HL-60 (cell line): Measurements from ENCODE around the gene ARL6IP6.

ENCODE experiments used
- DNase-seq, 2 experiments: peaks; one replicate each; pipeline ENCODE4 v3.0.0-alpha.2; 2010 to 2020; ENCODE audit warnings: low read depth in 1 of 2, low spot score in 1 of 2
- H3K27ac ChIP-seq: fragments of 250-450 bp; sonication (Bioruptor Pico); replicated peaks from 2 replicates; pipeline ENCODE4 v1.5.1; 2020; ENCODE audit warnings: mild to moderate bottlenecking, moderate library complexity
- H3K27me3 ChIP-seq: fragments of 250-450 bp; sonication (Bioruptor Pico); 2 replicates; pipeline ENCODE4 v1.5.1; 2021; ENCODE audit warnings: mild to moderate bottlenecking, moderate library complexity; ENCODE audit not compliant: insufficient read depth, poor library complexity, severe bottlenecking
- H3K4me3 ChIP-seq: replicated peaks from 2 replicates; pipeline ENCODE4 v1.5.1; 2011; ENCODE audit warnings: mild to moderate bottlenecking, control low read depth, low read length; ENCODE audit not compliant: insufficient read depth
- CTCF ChIP-seq: IDR thresholded peaks from one replicate; pipeline ENCODE4 v1.5.1; 2011; ENCODE audit warnings: low read length, control low read depth, inconsistent platforms; ENCODE audit not compliant: insufficient read depth
- GABPA ChIP-seq: IDR thresholded peaks from 2 replicates; pipeline ENCODE4 v1.6.1; 2012; ENCODE audit warnings: low read depth
- POLR2AphosphoS5 ChIP-seq: IDR thresholded peaks from 2 replicates; pipeline ENCODE4 v1.6.1; 2012; ENCODE audit warnings: low read depth
- SPI1 ChIP-seq: IDR thresholded peaks from 2 replicates; pipeline ENCODE4 v1.6.1; 2012; ENCODE audit warnings: low read depth, mild to moderate bottlenecking, borderline replicate concordance
- TF ChIP-seq, protein P1 (sequence below): IDR thresholded peaks from 2 replicates; pipeline ENCODE4 v1.6.1; 2012; ENCODE audit warnings: low read depth; ENCODE audit not compliant: insufficient replicate concordance

Gene ARL6IP6

GRCh38 chr2:152678808-152679207 lies 39.6 kb upstream of the ARL6IP6 start:
- DNase-seq = no peak
- TF ChIP-seq CTCF (no peak), SPI1 (no peak), GABPA (no peak), POLR2AphosphoS5 (no peak)
- TF ChIP-seq, protein P1, sequence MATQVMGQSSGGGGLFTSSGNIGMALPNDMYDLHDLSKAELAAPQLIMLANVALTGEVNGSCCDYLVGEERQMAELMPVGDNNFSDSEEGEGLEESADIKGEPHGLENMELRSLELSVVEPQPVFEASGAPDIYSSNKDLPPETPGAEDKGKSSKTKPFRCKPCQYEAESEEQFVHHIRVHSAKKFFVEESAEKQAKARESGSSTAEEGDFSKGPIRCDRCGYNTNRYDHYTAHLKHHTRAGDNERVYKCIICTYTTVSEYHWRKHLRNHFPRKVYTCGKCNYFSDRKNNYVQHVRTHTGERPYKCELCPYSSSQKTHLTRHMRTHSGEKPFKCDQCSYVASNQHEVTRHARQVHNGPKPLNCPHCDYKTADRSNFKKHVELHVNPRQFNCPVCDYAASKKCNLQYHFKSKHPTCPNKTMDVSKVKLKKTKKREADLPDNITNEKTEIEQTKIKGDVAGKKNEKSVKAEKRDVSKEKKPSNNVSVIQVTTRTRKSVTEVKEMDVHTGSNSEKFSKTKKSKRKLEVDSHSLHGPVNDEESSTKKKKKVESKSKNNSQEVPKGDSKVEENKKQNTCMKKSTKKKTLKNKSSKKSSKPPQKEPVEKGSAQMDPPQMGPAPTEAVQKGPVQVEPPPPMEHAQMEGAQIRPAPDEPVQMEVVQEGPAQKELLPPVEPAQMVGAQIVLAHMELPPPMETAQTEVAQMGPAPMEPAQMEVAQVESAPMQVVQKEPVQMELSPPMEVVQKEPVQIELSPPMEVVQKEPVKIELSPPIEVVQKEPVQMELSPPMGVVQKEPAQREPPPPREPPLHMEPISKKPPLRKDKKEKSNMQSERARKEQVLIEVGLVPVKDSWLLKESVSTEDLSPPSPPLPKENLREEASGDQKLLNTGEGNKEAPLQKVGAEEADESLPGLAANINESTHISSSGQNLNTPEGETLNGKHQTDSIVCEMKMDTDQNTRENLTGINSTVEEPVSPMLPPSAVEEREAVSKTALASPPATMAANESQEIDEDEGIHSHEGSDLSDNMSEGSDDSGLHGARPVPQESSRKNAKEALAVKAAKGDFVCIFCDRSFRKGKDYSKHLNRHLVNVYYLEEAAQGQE = no peak

GRCh38 chr2:152682663-152683062 lies 35.8 kb upstream of the ARL6IP6 start:
- Histone ChIP-seq H3K27ac (no peak overlapping the region), H3K27me3 (no peaks in the 10 kb centered on the region), H3K4me3 (no peak overlapping the region)
- TF ChIP-seq GABPA = no peak
- TF ChIP-seq CTCF = no peak
- no peak for DNase-seq

More at GRCh38 chr2:152678808-152679207, 39.6 kb upstream of the ARL6IP6 start:
- no peak overlapping the region for H3K27ac ChIP-seq
- no peak overlapping the region for H3K4me3 ChIP-seq
- no peaks in the 10 kb centered on the region for H3K27me3 ChIP-seq

DNA sequence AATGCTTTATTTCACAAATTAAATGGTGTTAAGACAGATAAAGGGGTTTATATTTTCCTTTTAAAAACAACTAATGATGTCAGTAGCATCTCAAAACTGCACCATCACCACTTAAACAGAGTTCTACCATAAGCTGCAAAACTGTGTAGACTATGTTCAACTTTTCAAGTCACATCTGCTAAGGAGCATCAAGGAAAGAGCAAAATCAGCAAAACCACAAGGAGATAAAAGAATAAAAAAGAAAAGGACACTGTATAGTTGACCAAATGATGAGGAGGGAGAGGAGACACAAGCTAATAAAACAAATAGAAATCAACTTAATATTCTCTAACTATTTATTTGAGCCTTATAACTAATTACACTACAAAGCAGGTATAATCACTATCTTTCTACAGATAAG lies 35.0 kb upstream of the ARL6IP6 start:
- no peaks in the 10 kb centered on the region for H3K27me3 ChIP-seq
- TF ChIP-seq, protein P1 = no peak
- TF ChIP-seq POLR2AphosphoS5 (no peak), GABPA (no peak), CTCF (no peak), SPI1 (no peak)
- no peak for DNase-seq
- no peak overlapping the region for H3K4me3 ChIP-seq
- no peak overlapping the region for H3K27ac ChIP-seq

- DNase-seq = no peak
- TF ChIP-seq SPI1 (no peak), POLR2AphosphoS5 (no peak), GABPA (no peak), CTCF (no peak)
- TF ChIP-seq, protein P1 = no peak
- Histone ChIP-seq H3K4me3 (no peak overlapping the region), H3K27ac (no peak overlapping the region), H3K27me3 (no peaks in the 10 kb centered on the region)
Measured at GRCh38 chr2:152686321-152686720, 32.1 kb upstream of the ARL6IP6 start.
